HEK293 (cell line): ENCODE data around the gene TSBP1.

Experiments
- CTCF ChIP-seq: fragments of 450-650 bp; formaldehyde crosslinking; IDR thresholded peaks from 2 replicates; pipeline ENCODE4 v1.5.1; 2016; ENCODE audit warnings: missing biosample characterization, missing genetic modification characterization
- MYNN ChIP-seq: fragments of 450-650 bp; formaldehyde crosslinking; IDR thresholded peaks from 2 replicates; pipeline ENCODE4 v1.5.1; 2016; ENCODE audit warnings: missing biosample characterization, missing genetic modification characterization, borderline replicate concordance
- TCF7L2 ChIP-seq: IDR thresholded peaks from 2 replicates; pipeline ENCODE4 v1.6.1; 2011; ENCODE audit warnings: low read depth, mild to moderate bottlenecking, inconsistent platforms, low read length, moderate library complexity, borderline replicate concordance
- YY1 ChIP-seq: fragments of 450-650 bp; formaldehyde crosslinking; IDR thresholded peaks from 2 replicates; pipeline ENCODE4 v1.5.1; 2018; ENCODE audit warnings: missing biosample characterization, missing genetic modification characterization
- ZEB2 ChIP-seq: fragments of 450-650 bp; formaldehyde crosslinking; IDR thresholded peaks from 2 replicates; pipeline ENCODE4 v1.5.1; 2016; ENCODE audit warnings: missing biosample characterization, missing genetic modification characterization
- ZNF121 ChIP-seq: fragments of 450-650 bp; formaldehyde crosslinking; IDR thresholded peaks from 2 replicates; pipeline ENCODE4 v1.5.1; 2016; ENCODE audit warnings: missing biosample characterization, missing genetic modification characterization
- ZNF18 ChIP-seq: fragments of 450-650 bp; formaldehyde crosslinking; IDR thresholded peaks from 2 replicates; pipeline ENCODE4 v1.5.1; 2016; ENCODE audit warnings: missing biosample characterization, missing genetic modification characterization
- ZNF404 ChIP-seq: fragments of 450-650 bp; formaldehyde crosslinking; IDR thresholded peaks from 2 replicates; pipeline ENCODE4 v1.5.1; 2017; ENCODE audit warnings: missing biosample characterization, missing genetic modification characterization
- ZNF501 ChIP-seq: fragments of 450-650 bp; formaldehyde crosslinking; IDR thresholded peaks from 2 replicates; pipeline ENCODE4 v1.5.1; 2016; ENCODE audit warnings: missing biosample characterization, missing genetic modification characterization

GRCh38 chr6:32294566-32294965, 77.1 kb downstream of the TSBP1 start:
- TF ChIP-seq ZNF121 (tag by site-specific recombination) (no peak), CTCF (tag by site-specific recombination) (no peak), MYNN (tag by site-specific recombination) (no peak), ZNF404 (tag by site-specific recombination) (no peak), YY1 (tag by site-specific recombination) (no peak), ZNF18 (tag by site-specific recombination) (no peak), ZEB2 (no peak), ZNF501 (tag by site-specific recombination) (no peak), TCF7L2 (no peak)
